ENCODE data around the gene HIVEP1. TPM values are rescaled to one million over a fixed set of nuclear protein-coding genes. Genes with fewer than 3 reads are reported as not detected.

Gene HIVEP1
- total RNA-seq, 1 experiment from 2014 or later = 24.2 TPM

DNA sequence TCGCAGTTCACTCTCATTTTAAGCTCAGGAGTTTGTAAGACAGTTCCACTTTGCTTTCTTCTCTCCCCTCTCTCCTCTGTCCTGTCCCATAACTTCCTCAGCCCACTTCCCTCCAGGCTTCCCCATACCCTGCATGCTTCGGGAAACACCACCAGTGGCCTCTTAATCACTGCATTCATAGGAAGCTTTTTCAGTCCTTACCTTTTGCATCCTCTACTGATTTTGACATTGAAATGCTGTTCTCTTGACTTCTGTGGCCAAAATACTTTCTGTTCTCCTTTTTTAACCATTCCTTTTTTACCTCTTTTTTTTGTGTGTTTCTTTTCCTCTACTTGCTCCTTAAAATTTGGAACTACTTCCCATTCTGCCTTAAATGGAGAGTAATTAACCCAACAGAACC, 69.7 kb downstream of the HIVEP1 start:
- Histone ChIP-seq H3K36me3 (ENCODE audit: low read depth) (no peaks in the 10 kb centered on the region), H3K9me3 (ENCODE audit: insufficient read depth, low read depth) (no peaks in the 10 kb centered on the region), H2AFZ (no peak overlapping the region), H3K4me2 (no peak overlapping the region), H3K9me2 (ENCODE audit: insufficient read depth) (no peaks in the 10 kb centered on the region), H3F3A (ENCODE audit: insufficient read depth, low read depth) (no peaks in the 10 kb centered on the region), H3K27me3 (ENCODE audit: insufficient read depth, low read depth) (no peaks in the 10 kb centered on the region), H3K27ac (no peak overlapping the region), H3K79me2 (ENCODE audit: low read depth) (no peaks in the 10 kb centered on the region), H3K4me1 (replicated peaks; ENCODE audit: insufficient read depth) (no peaks in the 10 kb centered on the region), H3K4me3 (no peak overlapping the region), H4K20me1 (ENCODE audit: insufficient read depth) (no peaks in the 10 kb centered on the region; the same call in 1 of the 2 replicates)
- CTCF ChIA-PET = no interaction called here
- no peak for DNase-seq
- TF ChIP-seq, protein P1, sequence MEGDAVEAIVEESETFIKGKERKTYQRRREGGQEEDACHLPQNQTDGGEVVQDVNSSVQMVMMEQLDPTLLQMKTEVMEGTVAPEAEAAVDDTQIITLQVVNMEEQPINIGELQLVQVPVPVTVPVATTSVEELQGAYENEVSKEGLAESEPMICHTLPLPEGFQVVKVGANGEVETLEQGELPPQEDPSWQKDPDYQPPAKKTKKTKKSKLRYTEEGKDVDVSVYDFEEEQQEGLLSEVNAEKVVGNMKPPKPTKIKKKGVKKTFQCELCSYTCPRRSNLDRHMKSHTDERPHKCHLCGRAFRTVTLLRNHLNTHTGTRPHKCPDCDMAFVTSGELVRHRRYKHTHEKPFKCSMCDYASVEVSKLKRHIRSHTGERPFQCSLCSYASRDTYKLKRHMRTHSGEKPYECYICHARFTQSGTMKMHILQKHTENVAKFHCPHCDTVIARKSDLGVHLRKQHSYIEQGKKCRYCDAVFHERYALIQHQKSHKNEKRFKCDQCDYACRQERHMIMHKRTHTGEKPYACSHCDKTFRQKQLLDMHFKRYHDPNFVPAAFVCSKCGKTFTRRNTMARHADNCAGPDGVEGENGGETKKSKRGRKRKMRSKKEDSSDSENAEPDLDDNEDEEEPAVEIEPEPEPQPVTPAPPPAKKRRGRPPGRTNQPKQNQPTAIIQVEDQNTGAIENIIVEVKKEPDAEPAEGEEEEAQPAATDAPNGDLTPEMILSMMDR (conservative IDR thresholded peaks at IDR 0.05) = no peak
- TF ChIP-seq EZH2 (IDR thresholded peaks at IDR 0.05; ENCODE audit: low read depth) = no peak
- BruUV-seq (replicated peaks) = no TSS peak
- POLR2A ChIA-PET (ENCODE audit: unreplicated experiment) = no interaction called here
- intact Hi-C loops (cut with micrococcal nuclease; ENCODE audit: unreplicated experiment) = no loop called here

DNA sequence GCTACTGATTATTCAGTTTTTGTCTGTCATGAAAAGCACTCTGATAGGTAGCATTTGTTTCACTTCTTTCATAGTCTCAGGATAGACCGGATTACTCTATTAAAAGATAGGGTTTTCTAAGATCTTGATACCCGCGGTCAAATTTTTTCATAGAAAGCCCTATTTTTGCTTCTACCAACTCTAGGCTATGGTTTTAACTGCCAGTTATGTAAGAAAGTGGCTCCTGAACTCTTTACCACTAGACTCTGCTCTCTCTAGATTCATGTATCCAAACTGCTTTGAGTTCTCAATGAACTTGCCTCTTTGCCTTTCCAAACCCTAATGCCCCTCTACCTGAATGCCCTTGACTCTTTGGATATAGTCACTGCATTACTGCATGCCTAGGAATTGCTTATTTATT, 70.3 kb downstream of the HIVEP1 start:
- Histone ChIP-seq H3K9me3 (ENCODE audit: insufficient read depth, low read depth) (no peaks in the 10 kb centered on the region), H3K4me1 (replicated peaks; ENCODE audit: insufficient read depth) (no peaks in the 10 kb centered on the region), H3K27me3 (ENCODE audit: insufficient read depth, low read depth) (no peaks in the 10 kb centered on the region), H3K36me3 (ENCODE audit: low read depth) (no peaks in the 10 kb centered on the region), H3F3A (ENCODE audit: insufficient read depth, low read depth) (no peaks in the 10 kb centered on the region), H3K79me2 (ENCODE audit: low read depth) (no peaks in the 10 kb centered on the region), H3K27ac (no peak overlapping the region), H3K9me2 (ENCODE audit: insufficient read depth) (no peaks in the 10 kb centered on the region), H4K20me1 (ENCODE audit: insufficient read depth) (no peaks in the 10 kb centered on the region; the same call in 1 of the 2 replicates), H2AFZ (no peak overlapping the region), H3K4me3 (no peak overlapping the region), H3K4me2 (no peak overlapping the region)
- POLR2A ChIA-PET (ENCODE audit: unreplicated experiment) = no interaction called here
- intact Hi-C loops (cut with micrococcal nuclease; ENCODE audit: unreplicated experiment) = no loop called here
- CTCF ChIA-PET = no interaction called here
- no peak for TF ChIP-seq EZH2 (IDR thresholded peaks at IDR 0.05; ENCODE audit: low read depth)
- TF ChIP-seq, protein P1 (conservative IDR thresholded peaks at IDR 0.05) = no peak
- no peak for DNase-seq
- BruUV-seq (replicated peaks) = no TSS peak

DNA sequence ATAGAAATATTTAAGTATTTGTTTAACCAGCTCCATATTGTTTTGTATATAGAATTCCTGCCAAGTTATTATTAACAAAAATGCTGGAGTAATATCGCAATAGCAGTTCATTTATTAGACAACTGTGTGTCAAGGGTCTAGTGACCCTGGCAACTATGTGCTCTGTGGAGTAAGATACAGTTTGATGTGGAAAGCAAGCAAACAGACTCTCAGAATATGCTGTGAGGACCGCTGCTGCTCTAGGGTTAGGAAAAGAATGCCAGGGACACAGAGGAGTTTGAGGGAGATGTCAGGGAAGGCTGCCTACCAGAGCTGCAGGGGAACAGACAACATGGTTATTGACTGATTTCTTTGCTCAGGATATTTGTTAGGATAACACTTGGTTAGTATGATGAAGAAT, 71.2 kb downstream of the HIVEP1 start:
- H3K36me3 ChIP-seq (ENCODE audit: low read depth) = no peaks in the 10 kb centered on the region
- ChIA-PET CTCF (no interaction called here), POLR2A (ENCODE audit: unreplicated experiment) (no interaction called here)
- no peak for TF ChIP-seq EZH2 (IDR thresholded peaks at IDR 0.05; ENCODE audit: low read depth)
- TF ChIP-seq, protein P1 (conservative IDR thresholded peaks at IDR 0.05) = no peak
- no peaks in the 10 kb centered on the region for H3K27me3 ChIP-seq (ENCODE audit: insufficient read depth, low read depth)
- DNase-seq = no peak
- H3K79me2 ChIP-seq (ENCODE audit: low read depth) = no peaks in the 10 kb centered on the region
- H3F3A ChIP-seq (ENCODE audit: insufficient read depth, low read depth) = no peaks in the 10 kb centered on the region
- H3K4me3 ChIP-seq = no peak overlapping the region
- H3K9me2 ChIP-seq (ENCODE audit: insufficient read depth) = no peaks in the 10 kb centered on the region
- H2AFZ ChIP-seq = no peak overlapping the region
- no peak overlapping the region for H3K27ac ChIP-seq
- H4K20me1 ChIP-seq (ENCODE audit: insufficient read depth) = no peaks in the 10 kb centered on the region; the same call in 1 of the 2 replicates
- H3K4me2 ChIP-seq = no peak overlapping the region
- no peaks in the 10 kb centered on the region for H3K9me3 ChIP-seq (ENCODE audit: insufficient read depth, low read depth)
- intact Hi-C loops (cut with micrococcal nuclease; ENCODE audit: unreplicated experiment) = no loop called here
- BruUV-seq (replicated peaks) = no TSS peak
- H3K4me1 ChIP-seq (replicated peaks; ENCODE audit: insufficient read depth) = no peaks in the 10 kb centered on the region

Measured in PC-9 (cell line).